Psoas muscle (tissue), 8 donors: Measurements from ENCODE around the gene SH3GL2. TPM values are rescaled to one million over a fixed set of nuclear protein-coding genes. Genes with fewer than 3 reads are reported as not detected.

Source experiments
- ATAC-seq, 4 donors: fragments of 200-7000 bp; cut with Tn5 transposase; one replicate each; pipeline ENCODE4 v1.9.1; 2020; ENCODE audit warnings: moderate library complexity in 3 of 4, mild to moderate bottlenecking in 2 of 4
- DNase-seq, 2 donors: peaks; one replicate each; pipeline ENCODE4 v3.0.0-alpha.2; 2020
- H3K27ac ChIP-seq: fragments of 200-600 bp; one replicate; pipeline ENCODE4 v1.8.0; 2022
- H3K27me3 ChIP-seq, 3 donors: fragments of 200-600 bp in 1 of 3; one replicate each; pipeline versions ENCODE4 v1.6.1 to v1.8.0; 2013 to 2022; ENCODE audit warnings: low read length in 2 of 3, mild to moderate bottlenecking in 2 of 3, moderate library complexity in 1 of 3; ENCODE audit not compliant: insufficient read depth in 3 of 3
- H3K36me3 ChIP-seq, 2 donors: fragments of 200-600 bp in 1 of 2; one replicate each; pipeline versions ENCODE4 v1.6.1 to v1.8.0; 2013 to 2022; ENCODE audit warnings: low read depth in 1 of 2, mild to moderate bottlenecking in 1 of 2, moderate library complexity in 1 of 2; ENCODE audit not compliant: insufficient read depth in 1 of 2
- H3K4me1 ChIP-seq: fragments of 200-600 bp; one replicate; pipeline ENCODE4 v1.8.0; 2022
- H3K4me3 ChIP-seq: fragments of 200-600 bp; one replicate; pipeline ENCODE4 v1.8.0; 2022; ENCODE audit warnings: mild to moderate bottlenecking
- H3K9me3 ChIP-seq: fragments of 200-600 bp; one replicate; pipeline ENCODE4 v1.8.0; 2022
- WGBS, 3 donors: extraction: QIAGEN DNeasy Blood & Tissue Kit; methylation state at CpG; one replicate each; pipeline versions ENCODE4 v1.1.6 to v1.1.7; 2013; 5-methylcytosine and 5-hydroxymethylcytosine counted together
- intact Hi-C, 2 donors: fragments of 100-400 bp; cut with DNase I; formaldehyde crosslinking; loops; one replicate each; pipeline versions ENCODE4 v1.11.0 to v1.14.2; 2022
- polyA plus RNA-seq, 3 donors: library from polyadenylated mRNA; stranded (reverse); fragments of 200-250 nt; gene quantifications; one replicate each; pipeline ENCODE4 v1.2.3, GENCODE V29; 2013
- total RNA-seq, 4 donors: library from RNA; stranded (reverse); fragmentation: NEBNext Ultra II Directional in 2 of 4; extraction: Animal tissue kit (Norgen Biotek cat#: 25700) in 2 of 4; gene quantifications; one replicate each; pipeline versions ENCODE4 v1.2.1 to v1.2.4, GENCODE V29; 2021 to 2023
- TF ChIP-seq, protein P1 (sequence below): fragments of 200-600 bp; IDR thresholded peaks from one replicate; pipeline ENCODE4 v1.8.0; 2022; ENCODE audit warnings: antibody characterized with exemption
- donor health status: healthy with polysubstance abuse.
- donor health status: DM: no; HTN: no; CAD: no; lungs with moderate emphysema.
- donor health status: Bipolar disorder and iron deficiency.
- donor health status: healthy.
- donor health status: DM: yes; HTN: yes; CAD: no.
- donor health status: DM: no; HTN: no; CAD: no.
- donor health status: DM: no; HTN: no; CAD: no.
- donor health status: DM: yes; HTN: yes; CAD: no.

Gene SH3GL2
- total and polyA plus RNA-seq, 7 donors = 0.08 TPM; not detected in 6

GRCh38 chr9:17824191-17824590 lies 245.3 kb downstream of the SH3GL2 start:
- DNase-seq (no peak), ATAC-seq (no peak)
- Histone ChIP-seq H3K27ac (no peak overlapping the region), H3K9me3 (no peaks in the 10 kb centered on the region), H3K27me3 (no peaks in the 10 kb centered on the region), H3K4me1 (no peaks in the 10 kb centered on the region), H3K4me3 (no peak overlapping the region), H3K36me3 (no peaks in the 10 kb centered on the region)
- intact Hi-C loops = no loop called here
- WGBS, 3 donors = 3 to 11% (median 5%) methylated on average over 1 of the region's 1 CpG
- TF ChIP-seq, protein P1, sequence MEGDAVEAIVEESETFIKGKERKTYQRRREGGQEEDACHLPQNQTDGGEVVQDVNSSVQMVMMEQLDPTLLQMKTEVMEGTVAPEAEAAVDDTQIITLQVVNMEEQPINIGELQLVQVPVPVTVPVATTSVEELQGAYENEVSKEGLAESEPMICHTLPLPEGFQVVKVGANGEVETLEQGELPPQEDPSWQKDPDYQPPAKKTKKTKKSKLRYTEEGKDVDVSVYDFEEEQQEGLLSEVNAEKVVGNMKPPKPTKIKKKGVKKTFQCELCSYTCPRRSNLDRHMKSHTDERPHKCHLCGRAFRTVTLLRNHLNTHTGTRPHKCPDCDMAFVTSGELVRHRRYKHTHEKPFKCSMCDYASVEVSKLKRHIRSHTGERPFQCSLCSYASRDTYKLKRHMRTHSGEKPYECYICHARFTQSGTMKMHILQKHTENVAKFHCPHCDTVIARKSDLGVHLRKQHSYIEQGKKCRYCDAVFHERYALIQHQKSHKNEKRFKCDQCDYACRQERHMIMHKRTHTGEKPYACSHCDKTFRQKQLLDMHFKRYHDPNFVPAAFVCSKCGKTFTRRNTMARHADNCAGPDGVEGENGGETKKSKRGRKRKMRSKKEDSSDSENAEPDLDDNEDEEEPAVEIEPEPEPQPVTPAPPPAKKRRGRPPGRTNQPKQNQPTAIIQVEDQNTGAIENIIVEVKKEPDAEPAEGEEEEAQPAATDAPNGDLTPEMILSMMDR = no peak

GRCh38 chr9:17824616-17825264 lies 245.9 kb downstream of the SH3GL2 start:
- no peaks in the 10 kb centered on the region for H3K36me3 ChIP-seq
- TF ChIP-seq, protein P1 = no peak
- DNase-seq (no peak), ATAC-seq (no peak)
- WGBS, 3 donors = 0 to 8% (median 0%) methylated on average over 1 of the region's 1 CpG
- H3K4me3 ChIP-seq = no peak overlapping the region
- intact Hi-C loops = no loop called here
- no peaks in the 10 kb centered on the region for H3K27me3 ChIP-seq
- H3K27ac ChIP-seq = no peak overlapping the region
- no peaks in the 10 kb centered on the region for H3K9me3 ChIP-seq
- no peaks in the 10 kb centered on the region for H3K4me1 ChIP-seq

DNA sequence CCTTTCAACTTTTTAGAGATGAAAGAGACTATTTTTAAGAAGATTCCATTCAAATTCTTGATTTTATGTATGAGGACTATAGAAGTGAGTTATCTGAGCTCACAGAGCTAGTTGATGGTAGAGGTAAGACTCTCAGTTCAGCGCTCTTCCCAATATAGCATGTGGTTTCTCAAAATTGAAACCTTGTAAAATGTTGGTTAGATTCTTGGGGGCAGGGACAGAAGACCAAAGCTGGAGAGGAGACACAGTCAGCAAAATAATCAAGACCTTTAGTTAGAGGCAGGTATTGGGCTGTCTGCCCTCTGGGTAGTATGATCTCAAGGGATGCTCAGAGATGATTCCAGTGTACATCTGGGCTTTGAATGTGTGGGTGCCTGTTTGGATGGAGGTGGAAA lies 246.4 kb downstream of the SH3GL2 start:
- no peak overlapping the region for H3K4me3 ChIP-seq
- H3K27me3 ChIP-seq = no peaks in the 10 kb centered on the region
- no peaks in the 10 kb centered on the region for H3K36me3 ChIP-seq
- WGBS, 3 donors = 94 to 100% (median 95%) methylated on average over 1 of the region's 1 CpG
- H3K4me1 ChIP-seq = no peaks in the 10 kb centered on the region
- TF ChIP-seq, protein P1 = no peak
- no peak overlapping the region for H3K27ac ChIP-seq
- intact Hi-C loops = no loop called here
- no peak for DNase-seq
- ATAC-seq = no peak
- no peaks in the 10 kb centered on the region for H3K9me3 ChIP-seq

DNA sequence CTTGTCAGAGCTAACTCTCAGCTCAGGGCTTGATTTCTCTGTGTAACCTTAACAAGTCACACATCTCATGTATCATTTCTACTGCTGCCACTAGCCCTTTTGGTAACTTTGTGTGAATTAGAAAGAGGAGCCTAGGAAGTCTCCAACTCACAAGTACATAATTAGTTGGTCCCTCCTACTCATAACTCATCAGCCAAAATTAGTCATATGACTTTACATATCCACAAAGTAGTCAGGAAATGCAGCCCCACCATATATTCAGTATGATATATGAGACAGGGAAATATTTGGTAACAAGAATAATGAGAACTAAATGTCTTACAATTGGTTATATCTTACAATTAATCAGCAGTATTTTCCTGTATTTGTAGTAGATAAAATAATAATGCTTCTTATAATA lies 250.2 kb downstream of the SH3GL2 start:
- intact Hi-C loops = no loop called here
- Histone ChIP-seq H3K4me3 (no peak overlapping the region), H3K27me3 (no peaks in the 10 kb centered on the region), H3K27ac (no peak overlapping the region), H3K4me1 (no peaks in the 10 kb centered on the region), H3K9me3 (no peaks in the 10 kb centered on the region), H3K36me3 (no peaks in the 10 kb centered on the region)
- no peak for ATAC-seq
- TF ChIP-seq, protein P1 = no peak
- DNase-seq = no peak

GRCh38 chr9:17829812-17830385 lies 251.0 kb downstream of the SH3GL2 start:
- Histone ChIP-seq H3K27me3 (no peaks in the 10 kb centered on the region), H3K4me3 (no peak overlapping the region), H3K36me3 (no peaks in the 10 kb centered on the region), H3K27ac (no peak overlapping the region), H3K9me3 (no peaks in the 10 kb centered on the region), H3K4me1 (no peaks in the 10 kb centered on the region)
- 80 to 92% (median 84%) methylated on average over 4 of the region's 4 CpGs for WGBS, 3 donors
- no peak for ATAC-seq
- intact Hi-C loops = no loop called here
- no peak for DNase-seq
- TF ChIP-seq, protein P1 = no peak
